Astrocyte (in vitro differentiated cells and primary cell): ENCODE measurements around the gene SPESP1.

Source experiments
- EZH2 ChIP-seq: IDR thresholded peaks from 2 replicates; pipeline ENCODE4 v1.6.1; 2012; ENCODE audit warnings: mild to moderate bottlenecking, low read length, inconsistent platforms; ENCODE audit not compliant: insufficient read depth
- TF ChIP-seq, protein P1 (sequence below): IDR thresholded peaks from 2 replicates; pipeline ENCODE4 v1.5.1; 2011; ENCODE audit warnings: low read depth, mild to moderate bottlenecking, inconsistent platforms, low read length, moderate library complexity; ENCODE audit not compliant: insufficient read depth

DNA sequence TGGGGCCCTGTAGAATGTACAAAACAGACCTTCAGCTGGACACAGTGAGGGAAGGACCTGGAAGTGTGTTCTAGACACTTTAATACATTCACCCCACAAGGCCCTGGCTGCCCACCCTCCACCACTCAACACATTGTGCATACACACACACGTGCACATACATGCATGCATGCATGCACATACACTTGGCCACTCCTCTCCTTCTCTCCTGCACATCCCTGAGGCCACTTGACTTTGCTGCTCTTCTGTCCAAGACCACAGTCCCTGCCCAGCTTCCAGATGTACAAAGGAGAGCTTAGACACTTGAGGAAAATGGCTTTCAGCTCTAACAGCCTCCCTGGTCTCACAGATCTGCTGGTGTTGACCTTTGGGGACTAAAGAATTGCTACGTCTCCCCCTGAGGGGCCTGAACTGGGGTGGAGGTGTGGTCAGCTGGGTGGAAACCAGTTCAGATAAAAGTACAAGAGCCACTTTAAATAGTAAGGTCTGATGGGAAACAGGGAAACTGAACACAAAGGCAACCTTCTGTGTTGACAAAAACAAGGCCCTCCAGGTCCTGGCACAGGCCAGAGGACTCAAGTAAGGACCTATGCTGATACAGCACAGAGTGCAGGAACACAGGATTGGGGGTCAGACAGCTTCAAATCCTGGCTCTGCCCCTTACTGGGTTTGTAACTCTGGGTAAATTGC, 59.4 kb downstream of the SPESP1 start:
- TF ChIP-seq, protein P1, sequence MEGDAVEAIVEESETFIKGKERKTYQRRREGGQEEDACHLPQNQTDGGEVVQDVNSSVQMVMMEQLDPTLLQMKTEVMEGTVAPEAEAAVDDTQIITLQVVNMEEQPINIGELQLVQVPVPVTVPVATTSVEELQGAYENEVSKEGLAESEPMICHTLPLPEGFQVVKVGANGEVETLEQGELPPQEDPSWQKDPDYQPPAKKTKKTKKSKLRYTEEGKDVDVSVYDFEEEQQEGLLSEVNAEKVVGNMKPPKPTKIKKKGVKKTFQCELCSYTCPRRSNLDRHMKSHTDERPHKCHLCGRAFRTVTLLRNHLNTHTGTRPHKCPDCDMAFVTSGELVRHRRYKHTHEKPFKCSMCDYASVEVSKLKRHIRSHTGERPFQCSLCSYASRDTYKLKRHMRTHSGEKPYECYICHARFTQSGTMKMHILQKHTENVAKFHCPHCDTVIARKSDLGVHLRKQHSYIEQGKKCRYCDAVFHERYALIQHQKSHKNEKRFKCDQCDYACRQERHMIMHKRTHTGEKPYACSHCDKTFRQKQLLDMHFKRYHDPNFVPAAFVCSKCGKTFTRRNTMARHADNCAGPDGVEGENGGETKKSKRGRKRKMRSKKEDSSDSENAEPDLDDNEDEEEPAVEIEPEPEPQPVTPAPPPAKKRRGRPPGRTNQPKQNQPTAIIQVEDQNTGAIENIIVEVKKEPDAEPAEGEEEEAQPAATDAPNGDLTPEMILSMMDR = no peak
- TF ChIP-seq EZH2 = no peak
